ENCODE measurements around the gene GALP.
"Not testable (repeated sequence)": the region's sequence is repeated elsewhere in the genome, so short reads cannot be mapped to it uniquely, and the experiment has no call there.

DNA sequence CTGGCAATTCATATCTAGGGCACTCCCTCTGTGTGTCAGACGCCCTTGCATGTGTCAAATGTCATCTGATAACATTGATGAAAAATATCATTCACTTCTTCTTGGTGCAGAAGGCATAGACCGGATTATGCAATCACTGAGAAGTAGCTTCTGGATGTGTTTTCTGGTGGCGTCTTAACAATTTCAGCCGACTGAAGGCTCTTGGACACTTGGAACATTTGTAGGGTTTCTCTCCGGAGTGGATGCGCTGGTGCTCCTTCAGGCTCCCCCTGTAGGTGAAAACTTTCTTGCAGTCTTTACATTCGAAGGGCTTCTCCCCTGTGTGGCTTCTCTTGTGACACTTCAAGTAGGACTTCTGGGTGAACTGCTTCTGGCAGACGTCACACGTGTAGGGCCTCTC lies 45.6 kb downstream of the GALP start:
- TF ChIP-seq, protein P1, sequence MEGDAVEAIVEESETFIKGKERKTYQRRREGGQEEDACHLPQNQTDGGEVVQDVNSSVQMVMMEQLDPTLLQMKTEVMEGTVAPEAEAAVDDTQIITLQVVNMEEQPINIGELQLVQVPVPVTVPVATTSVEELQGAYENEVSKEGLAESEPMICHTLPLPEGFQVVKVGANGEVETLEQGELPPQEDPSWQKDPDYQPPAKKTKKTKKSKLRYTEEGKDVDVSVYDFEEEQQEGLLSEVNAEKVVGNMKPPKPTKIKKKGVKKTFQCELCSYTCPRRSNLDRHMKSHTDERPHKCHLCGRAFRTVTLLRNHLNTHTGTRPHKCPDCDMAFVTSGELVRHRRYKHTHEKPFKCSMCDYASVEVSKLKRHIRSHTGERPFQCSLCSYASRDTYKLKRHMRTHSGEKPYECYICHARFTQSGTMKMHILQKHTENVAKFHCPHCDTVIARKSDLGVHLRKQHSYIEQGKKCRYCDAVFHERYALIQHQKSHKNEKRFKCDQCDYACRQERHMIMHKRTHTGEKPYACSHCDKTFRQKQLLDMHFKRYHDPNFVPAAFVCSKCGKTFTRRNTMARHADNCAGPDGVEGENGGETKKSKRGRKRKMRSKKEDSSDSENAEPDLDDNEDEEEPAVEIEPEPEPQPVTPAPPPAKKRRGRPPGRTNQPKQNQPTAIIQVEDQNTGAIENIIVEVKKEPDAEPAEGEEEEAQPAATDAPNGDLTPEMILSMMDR (conservative IDR thresholded peaks at IDR 0.05): not testable (repeated sequence)
- not testable (repeated sequence) for TF ChIP-seq EZH2 (IDR thresholded peaks at IDR 0.05; ENCODE audit: low read depth)

All from PC-9 (cell line).